Loucy (cell line): ENCODE measurements around the gene BMP6.

Experiments used
- EZH2phosphoT487 ChIP-seq: fragments of 200-600 bp; IDR thresholded peaks from 2 replicates; pipeline ENCODE4 v1.6.1; 2018; ENCODE audit warnings: antibody characterized with exemption, mild to moderate bottlenecking, moderate library complexity, borderline replicate concordance
- TF ChIP-seq, protein P1 (sequence below): fragments of 200-600 bp; sonication (generic); conservative IDR thresholded peaks from 2 replicates; pipeline ENCODE4 v1.5.1; 2014; ENCODE audit warnings: mild to moderate bottlenecking, antibody characterized with exemption, low read length

DNA sequence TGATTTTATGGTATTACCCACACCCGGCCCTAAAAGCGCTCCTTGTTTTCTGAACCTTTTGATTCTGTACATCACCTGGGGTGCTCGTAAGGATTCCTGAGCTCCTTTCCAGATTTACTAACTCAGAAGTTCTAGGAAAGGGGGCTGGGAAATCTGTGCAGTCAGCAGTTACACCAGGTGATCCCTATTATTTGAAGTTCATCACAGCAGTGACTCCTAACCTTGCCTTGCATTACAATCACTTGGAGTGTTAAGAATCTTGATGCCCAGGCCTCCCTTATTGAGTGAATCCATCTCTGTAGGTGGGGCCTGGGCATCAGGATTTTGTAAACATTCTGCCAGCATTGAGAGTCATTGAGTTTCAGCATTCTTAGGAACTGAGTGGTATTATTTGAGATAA is 44.7 kb downstream of the BMP6 start:
- TF ChIP-seq, protein P1, sequence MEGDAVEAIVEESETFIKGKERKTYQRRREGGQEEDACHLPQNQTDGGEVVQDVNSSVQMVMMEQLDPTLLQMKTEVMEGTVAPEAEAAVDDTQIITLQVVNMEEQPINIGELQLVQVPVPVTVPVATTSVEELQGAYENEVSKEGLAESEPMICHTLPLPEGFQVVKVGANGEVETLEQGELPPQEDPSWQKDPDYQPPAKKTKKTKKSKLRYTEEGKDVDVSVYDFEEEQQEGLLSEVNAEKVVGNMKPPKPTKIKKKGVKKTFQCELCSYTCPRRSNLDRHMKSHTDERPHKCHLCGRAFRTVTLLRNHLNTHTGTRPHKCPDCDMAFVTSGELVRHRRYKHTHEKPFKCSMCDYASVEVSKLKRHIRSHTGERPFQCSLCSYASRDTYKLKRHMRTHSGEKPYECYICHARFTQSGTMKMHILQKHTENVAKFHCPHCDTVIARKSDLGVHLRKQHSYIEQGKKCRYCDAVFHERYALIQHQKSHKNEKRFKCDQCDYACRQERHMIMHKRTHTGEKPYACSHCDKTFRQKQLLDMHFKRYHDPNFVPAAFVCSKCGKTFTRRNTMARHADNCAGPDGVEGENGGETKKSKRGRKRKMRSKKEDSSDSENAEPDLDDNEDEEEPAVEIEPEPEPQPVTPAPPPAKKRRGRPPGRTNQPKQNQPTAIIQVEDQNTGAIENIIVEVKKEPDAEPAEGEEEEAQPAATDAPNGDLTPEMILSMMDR, result no peak
- no peak for TF ChIP-seq EZH2phosphoT487
